ENCODE measurements around the gene ASB13.

DNA sequence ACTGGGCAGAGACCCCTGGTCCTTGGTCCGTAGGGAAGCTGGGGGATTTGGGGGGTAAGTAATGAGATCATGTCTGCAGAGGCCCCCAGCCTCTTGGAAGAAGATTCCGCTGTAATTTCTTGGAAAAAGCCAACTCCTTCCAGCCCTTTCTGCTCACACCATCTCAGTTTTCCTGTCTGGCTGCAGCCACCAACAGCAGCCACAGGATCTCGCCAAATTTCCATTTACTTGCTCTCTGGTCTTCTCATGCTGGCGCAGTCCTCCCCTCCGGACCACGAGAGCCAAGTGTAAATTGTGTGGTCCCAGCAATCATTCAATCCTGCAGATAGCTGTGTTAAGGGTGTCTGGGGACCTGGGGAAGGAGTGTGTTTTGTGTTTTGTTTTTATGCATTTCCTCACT, 49.6 kb downstream of the ASB13 start:
- TF ChIP-seq, protein P1, sequence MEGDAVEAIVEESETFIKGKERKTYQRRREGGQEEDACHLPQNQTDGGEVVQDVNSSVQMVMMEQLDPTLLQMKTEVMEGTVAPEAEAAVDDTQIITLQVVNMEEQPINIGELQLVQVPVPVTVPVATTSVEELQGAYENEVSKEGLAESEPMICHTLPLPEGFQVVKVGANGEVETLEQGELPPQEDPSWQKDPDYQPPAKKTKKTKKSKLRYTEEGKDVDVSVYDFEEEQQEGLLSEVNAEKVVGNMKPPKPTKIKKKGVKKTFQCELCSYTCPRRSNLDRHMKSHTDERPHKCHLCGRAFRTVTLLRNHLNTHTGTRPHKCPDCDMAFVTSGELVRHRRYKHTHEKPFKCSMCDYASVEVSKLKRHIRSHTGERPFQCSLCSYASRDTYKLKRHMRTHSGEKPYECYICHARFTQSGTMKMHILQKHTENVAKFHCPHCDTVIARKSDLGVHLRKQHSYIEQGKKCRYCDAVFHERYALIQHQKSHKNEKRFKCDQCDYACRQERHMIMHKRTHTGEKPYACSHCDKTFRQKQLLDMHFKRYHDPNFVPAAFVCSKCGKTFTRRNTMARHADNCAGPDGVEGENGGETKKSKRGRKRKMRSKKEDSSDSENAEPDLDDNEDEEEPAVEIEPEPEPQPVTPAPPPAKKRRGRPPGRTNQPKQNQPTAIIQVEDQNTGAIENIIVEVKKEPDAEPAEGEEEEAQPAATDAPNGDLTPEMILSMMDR (conservative IDR thresholded peaks at IDR 0.05 in 1 of 2, IDR thresholded peaks at IDR 0.05 in 1 of 2; ENCODE audit: low read depth in 1 of 2, low read length in 2 of 2): no peak
- no peak for TF ChIP-seq EZH2 (IDR thresholded peaks at IDR 0.05; ENCODE audit: low read length, missing control alignments)
